GM12878 (cell line): ENCODE measurements around the gene CTSA. TPM values are rescaled to one million over a fixed set of nuclear protein-coding genes. Genes with fewer than 3 reads are reported as not detected.

Experiments used
- BCLAF1 ChIP-seq: fragments of 450-650 bp; IDR thresholded peaks from 2 replicates; pipeline ENCODE4 v1.6.1; 2017; ENCODE audit warnings: antibody characterized with exemption, mild to moderate bottlenecking, moderate library complexity
- CHD2 ChIP-seq: IDR thresholded peaks from 2 replicates; pipeline ENCODE4 v1.6.1; 2011; ENCODE audit warnings: low read depth, low read length, improper control_type of control experiment, borderline replicate concordance
- ETV6 ChIP-seq, 2 experiments: fragments of 450-650 bp in 1 of 2; IDR thresholded peaks in 1 of 2; conservative IDR thresholded peaks in 1 of 2; 2 replicates each; pipeline ENCODE4 v1.6.1; 2014; ENCODE audit warnings: antibody characterized with exemption in 1 of 2, borderline replicate concordance in 1 of 2, low read depth in 1 of 2, mild to moderate bottlenecking in 1 of 2, moderate library complexity in 1 of 2
- IRF5 ChIP-seq: fragments of 450-650 bp; IDR thresholded peaks from 2 replicates; pipeline ENCODE4 v1.6.1; 2017; ENCODE audit warnings: borderline replicate concordance
- PAX8 ChIP-seq: fragments of 450-650 bp; IDR thresholded peaks from 2 replicates; pipeline ENCODE4 v1.6.1; 2017; ENCODE audit warnings: mild to moderate bottlenecking, moderate library complexity
- RB1 ChIP-seq: fragments of 450-650 bp; formaldehyde crosslinking; IDR thresholded peaks from 2 replicates; pipeline ENCODE4 v1.6.1; 2017; ENCODE audit warnings: mild to moderate bottlenecking, borderline replicate concordance
- RFX5 ChIP-seq: IDR thresholded peaks from 2 replicates; pipeline ENCODE4 v1.6.1; 2011; ENCODE audit warnings: low read depth, low read length, improper control_type of control experiment
- SMAD1 ChIP-seq: fragments of 450-650 bp; IDR thresholded peaks from 2 replicates; pipeline ENCODE4 v1.6.1; 2018; ENCODE audit warnings: mild to moderate bottlenecking, low read depth; ENCODE audit not compliant: partially characterized antibody
- ZNF274 ChIP-seq: IDR thresholded peaks from one replicate; pipeline ENCODE4 v1.8.0; 2011; ENCODE audit not compliant: insufficient read length, insufficient read depth
- ZZZ3 ChIP-seq: IDR thresholded peaks from 2 replicates; pipeline ENCODE4 v1.6.1; 2011; ENCODE audit warnings: low read depth; ENCODE audit not compliant: control insufficient read depth, insufficient read length
- polyA plus RNA-seq, 11 experiments: library from polyadenylated mRNA; depleted of rRNA in 4 of 11; unstranded in 6 of 11; stranded (reverse) in 5 of 11; fragments of >200 nt; fragmentation: Nextera tagmentation in 4 of 11; fragmentation: Illumina TruSeq in 1 of 11; extraction: Ambion mirVana in 4 of 11; extraction: Trizol in 1 of 11; gene quantifications; 1 replicate in 1 of 11; 2 replicates in 10 of 11; pipeline versions ENCODE4 v1.2.1 to v1.2.3, GENCODE V29; 2011 to 2016; ENCODE audit warnings: inconsistent platforms in 2 of 11, missing spikeins in 2 of 11, low read depth in 1 of 11
- total RNA-seq, 4 experiments: library from RNA; depleted of rRNA in 3 of 4; stranded (reverse); fragments of >200 nt in 3 of 4; fragmentation: Illumina TruSeq in 1 of 4; extraction: Trizol in 1 of 4; gene quantifications; 2 replicates each; pipeline versions ENCODE4 v1.2.1 to v1.2.3, GENCODE V29; 2013 to 2021

CTSA gene
- total and polyA plus RNA-seq, 10 of the 15 experiments (the other 5 are each of a cell fraction or from before 2014, with no cell fraction given): 7.1 to 67.0 (median 36.2) TPM

- TF ChIP-seq BCLAF1 (no peak), ZNF274 (no peak), PAX8 (no peak), RB1 (no peak), IRF5 (no peak), CHD2 (no peak), ETV6 (conservative IDR thresholded peaks at IDR 0.05 in 1 of 2, IDR thresholded peaks at IDR 0.05 in 1 of 2; ENCODE audit: borderline replicate concordance in 1 of 2, low read depth in 1 of 2) (no peak), ZZZ3 (no peak), RFX5 (no peak), SMAD1 (no peak)
Measured at GRCh38 chr20:45866454-45866853, 24.7 kb upstream of the CTSA start (continued).
